NK-92 (cell line): ENCODE data around the gene UBC.
"Not testable (repeated sequence)": the region's sequence is repeated elsewhere in the genome, so short reads cannot be mapped to it uniquely, and the experiment has no call there.

ENCODE experiments used
- DNase-seq: peaks from one replicate; lab custom pipeline; 2025; ENCODE audit not compliant: unreplicated experiment; lab: John Stamatoyannopoulos, UW

UBC gene

GRCh38 chr12:124884587-124885438, 29.6 kb downstream of the UBC start:
- no peak for DNase-seq

- DNase-seq = no peak
These were observed 31.0 kb downstream of the UBC start for GRCh38 chr12:124883263-124884130.

GRCh38 chr12:124881123-124881522, 33.3 kb downstream of the UBC start:
- no peak for DNase-seq

- DNase-seq = not testable (repeated sequence)
These were observed 34.1 kb downstream of the UBC start for GRCh38 chr12:124880335-124880734.

- DNase-seq = no peak
These were observed 35.5 kb downstream of the UBC start for GRCh38 chr12:124878795-124879516.

- no peak for DNase-seq
These were observed 37.0 kb downstream of the UBC start for GRCh38 chr12:124877423-124877822.

GRCh38 chr12:124876171-124876570, 38.3 kb downstream of the UBC start:
- no peak for DNase-seq

GRCh38 chr12:124875803-124876132, 38.7 kb downstream of the UBC start:
- no peak for DNase-seq

GRCh38 chr12:124874988-124875802, 39.3 kb downstream of the UBC start:
- DNase-seq = no peak

- DNase-seq = no peak
These were observed 40.3 kb downstream of the UBC start for GRCh38 chr12:124874188-124874587.

- DNase-seq = no peak
These were observed 42.3 kb downstream of the UBC start for GRCh38 chr12:124872068-124872719.

GRCh38 chr12:124871297-124871696, 43.2 kb downstream of the UBC start:
- no peak for DNase-seq

- DNase-seq = no peak
These were observed 43.9 kb downstream of the UBC start for GRCh38 chr12:124870515-124870914.

GRCh38 chr12:124869059-124869665, 45.3 kb downstream of the UBC start:
- DNase-seq = no peak

- no peak for DNase-seq
These were observed 46.0 kb downstream of the UBC start for GRCh38 chr12:124868252-124869058.

- no peak for DNase-seq
These were observed 47.0 kb downstream of the UBC start for GRCh38 chr12:124867401-124867930.

GRCh38 chr12:124866883-124867400, 47.5 kb downstream of the UBC start:
- no peak for DNase-seq

GRCh38 chr12:124866195-124866882, 48.1 kb downstream of the UBC start:
- no peak for DNase-seq
